ENCODE measurements around the gene RERE. TPM values are rescaled to one million over a fixed set of nuclear protein-coding genes. Genes with fewer than 3 reads are reported as not detected.

RERE gene
- total and polyA plus RNA-seq, 12 donors, result 33.4 to 146 (median 72.7) TPM

DNA sequence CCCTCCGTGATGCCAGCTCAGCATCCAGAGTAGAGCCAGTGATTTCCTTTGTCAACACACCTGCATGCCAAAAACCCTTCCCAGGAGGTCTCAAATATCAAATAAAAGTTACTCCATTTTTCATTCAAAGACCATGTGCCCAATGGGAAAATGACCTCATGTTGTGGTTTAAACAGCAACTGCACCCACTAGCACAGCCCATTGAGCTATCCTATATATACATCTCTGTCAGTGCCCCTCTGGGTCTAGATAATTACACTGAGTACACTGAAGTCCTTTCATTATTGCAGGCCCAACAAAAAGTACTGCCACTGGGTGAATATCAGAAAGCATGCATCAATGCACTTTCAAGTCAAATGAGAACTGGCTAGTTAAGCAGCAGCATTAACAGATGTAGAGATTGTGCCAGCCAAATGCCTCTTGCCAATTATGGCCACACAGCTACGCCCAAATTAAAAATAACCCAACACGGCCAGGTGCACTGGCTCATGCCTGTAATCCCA is 381.8 kb downstream of the RERE start:
- Histone ChIP-seq H3K27ac (no peak overlapping the region), H3K4me3 (no peak overlapping the region), H3K27me3 (no peaks in the 10 kb centered on the region), H3K9me3 (replicated peaks in 1 of 3) (no peaks in the 10 kb centered on the region), H3K36me3 (replicated peaks in 1 of 2) (no peaks in the 10 kb centered on the region), H3K4me1 (replicated peaks in 1 of 2) (peaks cover 14 to 18% of the 10 kb centered on the region in 2 donors)
- DNase-seq, result no peak
- TF ChIP-seq, protein P1, sequence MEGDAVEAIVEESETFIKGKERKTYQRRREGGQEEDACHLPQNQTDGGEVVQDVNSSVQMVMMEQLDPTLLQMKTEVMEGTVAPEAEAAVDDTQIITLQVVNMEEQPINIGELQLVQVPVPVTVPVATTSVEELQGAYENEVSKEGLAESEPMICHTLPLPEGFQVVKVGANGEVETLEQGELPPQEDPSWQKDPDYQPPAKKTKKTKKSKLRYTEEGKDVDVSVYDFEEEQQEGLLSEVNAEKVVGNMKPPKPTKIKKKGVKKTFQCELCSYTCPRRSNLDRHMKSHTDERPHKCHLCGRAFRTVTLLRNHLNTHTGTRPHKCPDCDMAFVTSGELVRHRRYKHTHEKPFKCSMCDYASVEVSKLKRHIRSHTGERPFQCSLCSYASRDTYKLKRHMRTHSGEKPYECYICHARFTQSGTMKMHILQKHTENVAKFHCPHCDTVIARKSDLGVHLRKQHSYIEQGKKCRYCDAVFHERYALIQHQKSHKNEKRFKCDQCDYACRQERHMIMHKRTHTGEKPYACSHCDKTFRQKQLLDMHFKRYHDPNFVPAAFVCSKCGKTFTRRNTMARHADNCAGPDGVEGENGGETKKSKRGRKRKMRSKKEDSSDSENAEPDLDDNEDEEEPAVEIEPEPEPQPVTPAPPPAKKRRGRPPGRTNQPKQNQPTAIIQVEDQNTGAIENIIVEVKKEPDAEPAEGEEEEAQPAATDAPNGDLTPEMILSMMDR (IDR thresholded peaks at IDR 0.05), result no peak
- no peak for TF ChIP-seq POLR2A (IDR thresholded peaks at IDR 0.05)
- WGBS, 4 donors, result 91 to 97% (median 94%) methylated on average over 3 of the region's 3 CpGs
- intact Hi-C loops (cut with DNase I), result no loop called here

GRCh38 chr1:8434101-8434500 is 383.3 kb downstream of the RERE start:
- intact Hi-C loops (cut with DNase I), result no loop called here
- TF ChIP-seq, protein P1 (IDR thresholded peaks at IDR 0.05), result no peak
- TF ChIP-seq POLR2A (IDR thresholded peaks at IDR 0.05), result no peak
- H3K27me3 ChIP-seq, result no peaks in the 10 kb centered on the region
- no peak overlapping the region for H3K27ac ChIP-seq
- WGBS, 4 donors, result 99 to 100% (median 100%) methylated on average over 4 of the region's 4 CpGs
- no peaks in the 10 kb centered on the region for H3K36me3 ChIP-seq (replicated peaks in 1 of 2)
- H3K4me1 ChIP-seq (replicated peaks in 1 of 2), result peaks cover 8 to 16% of the 10 kb centered on the region in 2 donors
- no peaks in the 10 kb centered on the region for H3K9me3 ChIP-seq (replicated peaks in 1 of 3)
- no peak for DNase-seq
- H3K4me3 ChIP-seq, result no peak overlapping the region

GRCh38 chr1:8431784-8432183 is 385.7 kb downstream of the RERE start:
- DNase-seq, result peak in 1 of 7 donors; percentile 45
- H3K4me1 ChIP-seq (replicated peaks in 1 of 2), result peaks cover 0 to 14% of the 10 kb centered on the region in 2 donors
- H3K9me3 ChIP-seq (replicated peaks in 1 of 3), result no peaks in the 10 kb centered on the region
- H3K27ac ChIP-seq, result no peak overlapping the region
- no peak overlapping the region for H3K4me3 ChIP-seq
- no peaks in the 10 kb centered on the region for H3K36me3 ChIP-seq (replicated peaks in 1 of 2)
- TF ChIP-seq POLR2A (IDR thresholded peaks at IDR 0.05), result no peak
- TF ChIP-seq, protein P1 (IDR thresholded peaks at IDR 0.05), result no peak
- H3K27me3 ChIP-seq, result no peaks in the 10 kb centered on the region
- 89 to 96% (median 94%) methylated on average over 7 of the region's 7 CpGs for WGBS, 4 donors
- intact Hi-C loops (cut with DNase I), result no loop called here

GRCh38 chr1:8431019-8431418 is 386.4 kb downstream of the RERE start:
- TF ChIP-seq POLR2A (IDR thresholded peaks at IDR 0.05), result no peak
- TF ChIP-seq, protein P1 (IDR thresholded peaks at IDR 0.05), result no peak
- H3K27ac ChIP-seq, result no peak overlapping the region
- DNase-seq, result peak in 1 of 7 donors; percentile 47
- no peaks in the 10 kb centered on the region for H3K27me3 ChIP-seq
- no peak overlapping the region for H3K4me3 ChIP-seq
- no peaks in the 10 kb centered on the region for H3K36me3 ChIP-seq (replicated peaks in 1 of 2)
- no peaks in the 10 kb centered on the region for H3K9me3 ChIP-seq (replicated peaks in 1 of 3)
- intact Hi-C loops (cut with DNase I), result no loop called here
- 89 to 95% (median 89%) methylated on average over 5 to 8 of the region's 8 CpGs for WGBS, 4 donors
- peaks cover 0 to 14% of the 10 kb centered on the region in 2 donors for H3K4me1 ChIP-seq (replicated peaks in 1 of 2)

All from adrenal gland (tissue), 12 donors.